Stimulated activated CD4-positive, alpha-beta T cell treated with anti-CD3 and anti-CD28 coated beads, Interleukin-12 subunit alpha, Interleukin-12 subunit beta, amount 100 ng/mL, for 48 hours (primary cell): Measurements from ENCODE around the gene APBA2.

Experiments
- DNase-seq, 3 donors: peaks; one replicate each; pipeline ENCODE4 v3.0.0-alpha.2; 2020; ENCODE audit warnings: low read depth in 2 of 3, low spot score in 1 of 3

APBA2 gene

DNA sequence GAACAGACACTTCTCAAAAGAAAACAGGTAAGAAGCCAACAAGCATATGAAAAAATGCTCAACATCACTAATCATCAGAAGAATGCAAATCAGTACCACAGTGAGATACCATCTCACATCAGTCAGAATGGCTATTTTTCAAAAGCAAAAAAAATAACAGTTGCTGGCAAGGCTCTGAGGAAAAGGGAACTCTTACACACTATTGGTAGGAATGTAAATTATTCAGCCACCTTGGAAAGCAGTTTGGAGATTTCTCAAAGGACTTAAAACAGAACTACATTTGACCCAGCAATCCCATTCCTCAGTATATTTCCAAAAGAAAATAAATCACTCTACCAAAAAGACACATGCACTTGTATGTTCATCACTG, 95.6 kb downstream of the APBA2 start:
- no peak for DNase-seq

DNA sequence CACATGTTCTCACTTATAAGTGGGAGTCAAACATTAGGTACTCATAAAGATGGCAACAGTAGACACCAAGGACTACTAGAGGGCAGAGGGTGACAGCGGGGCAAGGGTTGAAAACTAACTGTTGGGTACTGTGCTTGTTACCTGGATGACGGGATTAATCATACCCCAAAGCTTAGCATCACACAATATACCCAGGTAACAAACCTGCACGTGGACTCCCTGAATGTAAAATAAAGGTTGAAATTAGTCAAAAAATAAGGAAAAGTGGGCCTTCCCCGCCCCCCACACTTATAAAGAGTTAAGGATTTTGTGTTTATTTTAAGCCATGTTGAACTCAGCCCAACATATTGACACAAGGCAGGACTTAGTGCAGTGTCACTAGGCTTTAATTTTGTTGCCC, 96.1 kb downstream of the APBA2 start:
- DNase-seq: no peak

DNA sequence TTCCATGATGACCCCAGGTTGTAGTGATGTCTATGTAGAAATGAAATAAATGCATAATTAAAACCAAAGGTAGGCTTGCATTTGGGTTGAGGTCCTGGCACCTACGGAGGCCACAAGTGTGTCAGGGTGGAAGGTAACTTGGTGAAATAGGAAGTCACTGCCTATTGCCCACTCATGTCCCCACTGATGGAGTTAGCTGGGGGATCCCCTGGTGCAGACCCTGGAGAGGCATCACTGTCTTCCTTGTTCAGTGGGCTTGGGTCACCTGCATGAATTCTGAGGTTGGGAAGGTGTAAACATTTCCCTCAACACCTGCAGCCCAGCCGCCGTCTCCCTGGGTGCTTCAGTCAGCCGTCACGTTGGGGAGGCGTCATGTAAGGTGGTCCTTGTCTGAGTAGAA, 97.1 kb downstream of the APBA2 start:
- no peak for DNase-seq

DNA sequence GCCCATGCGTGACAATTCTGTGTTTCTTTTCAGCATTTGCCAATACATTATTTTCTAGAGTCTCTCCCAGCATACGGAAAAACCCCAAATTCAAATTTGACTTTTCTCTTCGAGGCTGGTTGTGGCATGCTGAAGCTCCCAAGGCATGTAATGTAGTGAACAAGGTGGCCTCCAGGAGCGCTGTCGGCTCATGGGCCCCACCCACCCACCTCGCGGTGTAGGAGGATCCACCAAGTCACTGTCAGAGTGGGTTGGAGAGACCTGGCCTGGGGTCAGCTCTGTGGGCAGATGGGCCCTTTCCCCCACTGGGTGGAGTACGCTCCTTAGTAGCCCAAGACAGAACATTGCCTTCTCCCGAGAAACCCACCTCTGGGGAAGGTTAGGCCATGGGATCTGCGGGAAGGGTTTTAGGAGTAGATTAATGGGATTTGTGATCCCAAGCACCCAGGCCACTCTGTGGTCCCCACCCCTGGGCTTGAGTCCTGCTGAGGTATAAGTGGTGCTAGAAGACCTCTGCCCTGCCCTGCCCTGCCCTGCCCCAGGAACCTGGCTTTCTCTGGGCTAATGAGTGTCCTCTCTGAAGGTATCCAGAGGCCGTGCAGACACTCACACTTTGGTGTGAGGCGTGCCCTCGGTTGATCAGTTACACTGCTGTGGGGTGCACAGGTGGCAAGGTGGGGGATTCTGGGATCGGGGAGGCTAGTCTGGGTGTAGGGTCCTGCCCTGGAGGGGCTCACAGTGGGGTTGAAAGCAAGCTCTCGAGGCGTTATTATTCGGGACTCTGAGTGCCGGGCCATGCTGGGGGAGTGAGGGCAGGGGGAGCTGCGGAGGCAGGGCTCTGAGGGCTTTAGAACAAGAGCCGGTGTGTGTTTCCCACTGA, 97.9 kb downstream of the APBA2 start:
- no peak for DNase-seq

DNA sequence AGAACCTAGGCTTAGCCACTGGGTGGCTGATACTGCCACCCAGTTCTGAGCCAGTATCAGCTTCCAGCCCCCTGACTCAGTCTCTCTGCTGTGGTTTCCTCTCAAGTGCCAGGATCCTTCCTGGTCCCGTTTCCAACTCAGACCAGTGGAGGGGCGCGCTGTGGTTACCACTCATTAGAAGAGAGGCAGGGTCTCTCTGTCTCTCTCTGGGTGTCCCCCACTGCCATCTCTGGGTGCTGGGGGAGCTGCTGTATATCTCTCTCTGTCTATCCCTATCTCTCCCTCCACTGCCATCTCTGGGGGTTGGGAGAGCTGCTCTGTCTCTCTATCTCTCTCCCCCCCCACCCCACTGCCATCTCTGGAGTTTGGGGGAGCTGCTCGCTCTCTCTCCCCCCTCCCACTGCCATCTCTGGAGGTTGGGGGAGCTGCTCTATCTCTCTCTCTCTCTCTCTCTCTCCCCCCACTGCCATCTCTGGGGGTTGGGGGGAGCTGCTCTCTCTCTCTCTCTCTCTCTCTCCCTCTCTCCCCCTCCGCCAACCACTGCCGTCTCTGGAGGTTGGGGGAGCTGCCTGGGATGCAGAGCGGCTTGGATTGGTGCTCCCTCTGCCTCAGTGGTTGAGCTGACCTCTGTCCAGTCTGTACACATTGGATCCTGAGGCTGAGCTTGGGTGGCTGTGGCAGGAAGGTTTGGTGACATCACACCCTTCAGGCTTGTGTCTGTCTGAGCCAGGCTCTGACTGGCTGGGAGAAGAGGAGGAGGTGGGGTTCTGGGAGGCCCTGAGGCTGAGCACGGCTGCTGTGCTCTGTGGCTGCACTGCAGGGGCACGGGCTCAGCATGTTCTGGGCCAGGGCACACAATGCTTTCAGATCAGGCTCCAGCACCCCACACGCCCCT, 98.9 kb downstream of the APBA2 start:
- no peak for DNase-seq

DNA sequence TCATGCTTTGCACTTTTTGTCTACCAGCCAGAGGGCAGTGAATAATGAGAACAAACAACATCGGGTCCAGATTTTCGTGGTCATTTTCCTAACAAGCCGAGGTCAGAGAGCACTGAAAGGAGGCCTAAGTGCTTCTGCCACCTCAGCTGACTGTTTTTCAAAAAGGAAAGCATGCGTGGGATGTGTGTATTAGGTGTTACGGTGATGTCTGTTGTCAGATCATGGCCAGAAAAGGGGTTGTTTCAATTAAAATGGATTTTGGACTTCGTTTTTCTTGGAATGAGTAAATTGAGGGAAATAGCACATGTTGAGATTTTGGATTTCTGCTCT, 99.5 kb downstream of the APBA2 start:
- DNase-seq: no peak

DNA sequence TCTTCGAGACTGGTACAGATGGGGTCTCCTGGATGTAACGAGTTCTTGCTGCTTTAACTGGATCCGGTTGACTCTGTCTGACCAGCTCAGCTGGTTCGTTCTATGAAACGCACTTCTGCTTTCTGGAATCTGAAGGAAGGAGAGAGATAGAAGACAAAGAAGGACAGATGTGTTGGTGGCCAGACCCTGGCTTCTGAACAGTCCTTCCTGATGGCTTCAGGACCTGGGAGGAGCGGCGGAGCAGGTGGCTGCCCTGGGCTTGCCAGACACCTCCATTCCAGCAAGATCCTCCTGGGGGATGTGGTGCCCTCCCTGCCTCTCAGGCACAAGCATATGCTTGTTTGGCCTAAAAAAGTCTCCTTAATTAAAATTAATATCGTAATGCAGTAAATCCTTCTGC, 99.9 kb downstream of the APBA2 start:
- no peak for DNase-seq

DNA sequence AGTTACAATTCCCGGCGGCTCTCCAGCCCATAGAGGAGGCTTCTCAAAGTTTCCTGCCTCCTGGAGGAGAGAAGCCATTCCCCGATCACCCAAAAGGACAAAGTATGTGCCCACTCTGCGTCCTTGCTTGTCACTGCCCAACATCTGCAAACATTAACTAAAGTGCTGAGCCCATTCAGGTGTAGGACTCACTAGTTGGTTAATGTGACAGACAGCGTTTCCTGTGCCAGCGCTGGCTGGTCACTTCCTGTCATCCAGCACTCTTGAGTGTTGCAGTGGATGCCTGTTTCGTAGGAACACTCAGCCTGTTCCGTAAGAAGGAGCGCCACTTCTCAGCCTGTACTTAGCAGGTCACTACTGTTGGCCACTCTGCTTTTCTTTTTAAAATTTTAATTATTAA, 100.3 kb downstream of the APBA2 start:
- no peak for DNase-seq

DNA sequence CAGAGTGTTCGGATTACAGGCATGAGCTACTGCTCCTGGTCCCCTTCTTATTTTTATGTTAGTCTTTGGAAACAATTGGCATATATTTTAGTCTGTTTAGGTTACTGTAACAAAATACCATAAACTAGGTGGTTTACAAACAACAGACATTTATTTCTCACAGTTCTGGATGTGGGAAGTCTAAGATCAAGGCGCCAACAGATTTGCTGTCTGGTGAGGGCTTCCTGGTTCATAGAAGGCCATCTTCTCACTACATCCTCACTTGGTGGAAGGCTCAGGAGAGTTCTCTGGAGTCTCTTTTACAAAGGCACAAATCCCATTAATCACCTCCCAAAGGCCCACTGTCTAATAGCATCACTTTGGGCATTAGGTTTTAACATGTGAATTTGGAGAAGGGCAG, 101.0 kb downstream of the APBA2 start:
- DNase-seq: no peak

DNA sequence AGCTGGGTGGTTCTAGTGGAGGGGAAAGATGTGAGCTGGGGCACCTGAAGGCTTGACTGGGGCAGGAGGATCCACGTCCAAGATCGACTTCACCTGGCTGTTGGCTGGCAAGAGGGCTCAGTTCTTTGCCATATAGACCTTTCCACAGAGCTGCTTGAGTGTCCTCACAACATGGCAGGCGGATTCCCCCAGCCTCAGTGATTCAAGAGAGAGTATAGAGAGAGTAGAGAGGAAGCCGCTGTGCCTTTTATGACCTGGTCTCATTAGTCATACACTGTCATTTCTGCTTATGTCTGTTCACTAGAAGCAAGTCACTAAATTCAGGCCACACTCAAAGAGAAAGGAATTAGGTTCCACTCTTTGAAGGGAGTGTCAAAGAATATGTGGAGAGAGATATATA, 101.6 kb downstream of the APBA2 start:
- DNase-seq: no peak

DNA sequence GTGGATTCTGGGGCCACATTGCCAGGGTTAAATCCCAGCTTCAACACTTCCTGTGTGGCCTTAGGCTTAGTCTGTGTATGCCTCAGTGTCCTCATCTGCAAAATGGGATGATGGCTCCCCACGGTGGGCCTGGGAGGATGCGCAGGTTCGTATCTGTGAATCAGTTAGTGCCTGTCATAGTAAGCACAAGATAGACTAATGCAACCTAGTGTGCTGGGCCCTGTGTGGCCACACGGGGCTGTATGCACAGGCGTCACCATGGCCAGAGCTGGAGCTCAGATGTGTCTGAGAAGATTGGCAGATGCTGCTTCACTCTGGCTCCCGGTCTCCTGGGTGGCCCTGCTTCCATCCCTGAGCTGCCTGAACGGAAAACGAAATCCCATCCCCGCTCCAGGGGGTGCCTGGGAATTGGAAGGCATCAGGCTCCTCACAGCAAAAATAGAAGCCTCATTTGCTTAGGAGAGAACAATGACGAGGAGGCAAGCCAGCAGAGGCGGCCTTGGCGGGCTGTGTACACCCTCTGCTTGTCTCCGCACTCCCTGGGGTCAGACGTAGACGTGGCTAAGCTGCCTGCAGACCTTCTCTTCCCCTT, 103.6 kb downstream of the APBA2 start:
- DNase-seq: peak in 1 of 3 donors; percentile 28

DNA sequence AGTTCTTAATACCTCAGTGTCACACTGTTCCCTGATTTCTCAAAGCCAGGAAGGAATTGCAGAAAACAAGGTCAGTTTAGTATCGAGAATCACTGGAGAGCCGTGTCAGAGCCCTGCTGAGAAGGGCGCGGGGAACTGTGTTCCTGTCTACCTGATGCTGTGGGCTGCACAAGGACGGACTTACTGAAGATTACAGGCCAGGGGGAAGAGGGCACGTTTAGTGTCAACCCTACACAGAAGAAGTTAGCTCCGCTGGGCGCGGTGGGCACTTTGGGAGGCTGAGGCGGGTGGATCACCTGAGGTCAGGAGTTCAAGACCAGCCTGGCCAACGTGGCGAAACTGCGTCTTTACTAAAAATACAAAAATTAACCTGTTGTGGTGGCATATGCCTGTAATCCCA, 104.1 kb downstream of the APBA2 start:
- no peak for DNase-seq

DNA sequence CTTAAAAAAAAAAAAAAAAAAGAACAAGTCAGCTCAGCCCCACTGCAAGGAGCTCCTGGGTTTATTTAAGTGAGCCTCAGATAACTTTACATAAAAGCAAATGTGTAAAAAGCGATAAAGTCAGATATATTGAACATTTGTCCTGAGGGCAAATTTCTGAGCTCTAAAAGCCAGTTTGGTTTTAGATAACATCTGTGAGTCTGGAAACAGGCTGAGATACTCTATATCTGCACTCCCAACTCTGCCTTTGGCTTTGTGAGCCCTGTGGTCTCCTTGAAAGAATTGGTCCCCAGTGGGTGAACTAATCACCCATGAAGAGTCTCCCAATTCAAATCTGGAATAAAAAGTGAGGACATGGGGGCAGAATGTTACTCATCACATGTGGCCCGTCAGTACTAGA, 104.6 kb downstream of the APBA2 start:
- DNase-seq: no peak

DNA sequence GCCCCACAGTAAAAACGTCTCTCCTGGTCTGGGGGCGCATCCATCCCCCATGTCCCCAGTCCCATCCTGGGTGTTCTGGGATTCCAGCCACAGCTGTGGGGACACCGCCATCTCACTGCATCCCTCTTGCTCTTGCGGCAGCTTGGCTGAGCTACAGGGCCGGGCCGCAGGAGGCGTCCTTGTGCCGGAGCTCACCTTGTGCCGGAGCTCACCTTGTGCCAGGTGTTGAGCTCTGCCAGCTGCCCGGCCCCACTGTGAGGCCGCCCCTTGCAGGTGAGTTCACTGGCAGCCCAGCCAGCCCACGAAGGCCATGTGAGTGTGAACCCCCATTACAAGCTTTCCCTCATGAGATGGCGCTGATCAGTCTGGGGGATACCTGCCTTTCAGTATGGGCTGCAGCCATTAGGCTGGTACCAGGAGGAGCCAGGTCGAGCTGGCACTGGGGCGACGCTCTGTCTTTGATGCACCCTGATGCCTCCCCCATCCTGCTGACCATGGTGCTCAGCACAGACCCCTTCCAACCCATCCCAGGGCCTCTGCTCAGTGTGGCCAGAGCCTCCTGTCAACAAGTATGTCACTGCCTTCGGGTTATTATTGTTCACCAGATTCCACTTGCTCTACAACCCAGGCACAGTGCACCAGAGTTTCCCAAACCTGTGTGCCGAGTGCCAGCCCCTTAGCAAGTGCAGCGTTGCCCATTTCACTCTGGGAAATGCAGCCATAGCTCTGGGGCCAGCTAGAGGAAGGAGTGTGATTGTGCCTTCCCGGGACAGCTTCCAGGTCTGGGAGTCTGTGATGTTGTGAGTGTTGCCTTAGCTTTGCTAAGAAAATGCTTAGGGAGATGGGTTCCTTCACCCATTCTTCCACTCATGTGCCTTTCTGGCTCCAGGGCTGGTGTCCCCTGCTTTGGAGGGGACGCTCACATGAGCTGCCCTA, 105.7 kb downstream of the APBA2 start:
- DNase-seq: no peak

DNA sequence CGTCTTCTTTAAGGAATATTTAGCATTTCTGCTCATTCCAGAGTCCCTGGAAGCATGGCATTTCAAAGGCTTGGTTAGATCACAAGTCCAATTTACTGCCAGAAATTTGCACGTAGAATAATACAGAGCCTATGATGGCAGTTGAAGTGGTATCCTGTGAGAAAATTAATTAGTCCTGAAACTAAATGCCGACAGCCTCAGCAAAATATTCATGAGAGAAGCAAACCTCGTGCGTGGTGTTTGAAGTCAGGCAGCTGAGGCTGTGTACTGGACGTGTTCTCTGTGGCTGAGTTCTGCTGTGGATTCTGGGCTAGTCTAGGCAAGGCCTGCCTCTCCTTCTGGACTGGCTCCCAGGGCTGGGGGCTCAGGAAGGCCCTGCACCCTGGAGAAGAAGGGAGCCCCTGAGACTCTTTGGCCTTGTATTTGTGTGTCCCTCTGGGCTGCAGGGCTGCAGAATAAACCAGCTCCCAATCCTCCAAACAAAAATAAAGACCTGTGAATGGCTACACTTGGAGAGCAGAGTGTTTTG, 106.6 kb downstream of the APBA2 start:
- no peak for DNase-seq

DNA sequence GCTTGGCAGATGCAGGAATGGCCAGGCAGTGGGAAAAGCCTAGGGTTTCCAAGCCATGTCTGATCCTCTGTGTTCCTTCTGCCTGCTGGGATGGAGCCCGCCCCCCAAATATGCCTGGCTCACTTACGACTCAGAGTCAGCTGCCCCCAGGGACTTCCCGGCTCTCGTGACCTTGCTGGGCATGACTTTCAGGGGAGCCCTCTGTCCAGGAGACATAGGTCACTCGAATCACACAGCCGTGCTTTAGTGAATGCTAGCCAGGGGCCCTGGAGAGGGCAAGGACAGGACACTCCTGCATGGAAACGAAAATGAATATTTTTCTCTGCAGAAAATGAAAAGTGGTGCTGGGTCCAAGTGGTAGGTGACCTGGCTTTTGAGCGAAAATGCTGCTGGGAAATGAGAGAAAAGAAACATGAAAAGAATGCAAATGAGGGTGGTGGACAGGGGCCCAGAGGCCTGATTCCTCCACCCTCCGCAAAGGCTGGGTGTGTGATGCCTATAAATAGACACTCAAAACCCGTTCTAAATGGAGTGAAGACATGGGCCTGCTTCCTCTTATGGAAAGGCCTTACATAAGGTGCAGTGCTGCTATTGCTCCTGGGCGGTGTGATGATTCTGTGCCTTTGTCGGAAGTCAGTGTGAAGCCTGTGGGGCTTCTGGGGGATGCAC, 107.4 kb downstream of the APBA2 start:
- DNase-seq: no peak

DNA sequence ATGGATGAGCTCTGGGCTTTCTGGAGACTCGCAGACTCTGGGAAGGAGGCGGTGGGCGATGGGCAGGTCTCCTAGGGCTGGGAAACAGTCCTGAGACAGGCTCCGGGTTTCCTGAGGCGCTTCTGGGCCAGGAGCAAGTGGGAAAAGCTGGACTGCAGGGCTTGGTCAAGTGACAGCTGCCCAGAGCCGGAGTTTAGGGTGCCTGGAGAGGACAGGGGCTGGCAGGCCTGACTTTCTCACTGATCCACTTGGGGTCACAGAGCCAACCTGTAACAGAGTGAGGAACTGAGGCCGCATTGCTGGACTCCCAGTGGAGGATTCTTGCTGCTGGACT, 107.9 kb downstream of the APBA2 start:
- no peak for DNase-seq

DNA sequence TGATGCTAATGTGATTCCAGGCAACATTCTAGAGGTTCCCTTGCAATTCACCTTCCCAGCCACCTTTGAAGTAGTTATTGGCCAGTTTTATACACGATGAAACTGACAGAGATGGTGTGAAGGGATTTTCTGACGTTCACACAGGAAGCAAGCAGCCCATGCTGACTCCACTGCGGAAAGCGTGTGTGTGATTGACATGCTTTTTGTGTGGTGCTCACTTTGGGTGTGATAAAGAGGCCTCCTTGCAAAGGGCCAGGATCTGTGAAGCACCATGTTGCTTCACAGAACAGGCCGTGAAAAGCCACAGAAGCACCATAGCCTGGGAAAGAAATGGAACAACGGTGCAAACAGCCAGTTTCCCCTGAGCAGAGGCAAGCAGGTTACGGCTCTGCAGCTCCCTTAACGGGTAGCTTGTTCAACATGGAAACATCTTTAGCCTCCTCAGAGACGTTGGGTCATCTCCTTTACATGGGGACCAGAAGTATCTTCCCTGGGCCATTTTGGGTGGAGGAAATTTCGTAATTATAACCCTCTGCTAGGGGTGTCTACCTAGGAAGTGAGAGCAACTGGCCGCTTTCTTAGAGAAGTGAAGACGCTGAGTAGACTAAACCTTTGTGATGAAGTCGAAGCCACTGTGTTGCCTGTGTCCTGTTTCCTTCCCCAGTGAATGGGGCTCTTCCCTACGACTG, 108.5 kb downstream of the APBA2 start:
- DNase-seq: peak; percentile 28 to 53 (median 30)

DNA sequence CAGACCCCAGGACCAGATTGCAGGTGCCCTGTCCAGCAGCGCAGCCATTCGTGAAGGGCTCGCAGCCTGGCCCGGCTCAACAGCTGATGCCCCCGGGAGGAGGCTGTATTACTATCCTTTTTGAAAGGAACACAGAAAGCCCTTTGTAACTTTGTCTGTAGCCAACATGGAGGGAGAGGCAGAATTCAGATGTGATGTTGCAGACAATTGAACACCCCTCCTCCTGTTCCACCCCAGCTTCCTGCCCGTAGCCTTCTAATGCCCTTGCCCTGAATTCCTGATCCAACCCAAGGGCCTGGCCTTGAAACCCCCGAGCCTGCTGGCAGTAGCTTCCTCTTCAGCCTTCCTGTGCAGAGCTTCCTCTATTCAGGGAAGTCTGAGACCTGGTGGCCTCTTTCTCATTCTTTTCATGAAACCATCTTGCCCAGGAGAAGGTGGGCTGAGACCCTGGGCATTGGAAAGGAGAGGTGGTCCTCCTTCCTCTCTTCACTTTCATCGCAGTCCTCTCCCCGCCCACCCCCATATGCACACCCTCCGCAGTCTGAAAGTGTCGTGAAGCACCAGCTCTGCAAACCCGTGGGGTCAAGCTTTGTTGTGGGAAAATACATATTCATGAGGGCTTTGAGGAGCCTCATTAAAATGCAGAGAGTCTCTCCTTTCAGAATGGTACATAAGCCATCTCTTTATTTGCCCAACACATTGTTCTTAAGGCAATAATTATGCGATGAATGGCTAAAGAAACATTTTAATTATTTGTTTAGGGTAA, 109.2 kb downstream of the APBA2 start:
- DNase-seq: no peak
